ENCODE data around the gene PLEKHA7.

PLEKHA7 gene

DNA sequence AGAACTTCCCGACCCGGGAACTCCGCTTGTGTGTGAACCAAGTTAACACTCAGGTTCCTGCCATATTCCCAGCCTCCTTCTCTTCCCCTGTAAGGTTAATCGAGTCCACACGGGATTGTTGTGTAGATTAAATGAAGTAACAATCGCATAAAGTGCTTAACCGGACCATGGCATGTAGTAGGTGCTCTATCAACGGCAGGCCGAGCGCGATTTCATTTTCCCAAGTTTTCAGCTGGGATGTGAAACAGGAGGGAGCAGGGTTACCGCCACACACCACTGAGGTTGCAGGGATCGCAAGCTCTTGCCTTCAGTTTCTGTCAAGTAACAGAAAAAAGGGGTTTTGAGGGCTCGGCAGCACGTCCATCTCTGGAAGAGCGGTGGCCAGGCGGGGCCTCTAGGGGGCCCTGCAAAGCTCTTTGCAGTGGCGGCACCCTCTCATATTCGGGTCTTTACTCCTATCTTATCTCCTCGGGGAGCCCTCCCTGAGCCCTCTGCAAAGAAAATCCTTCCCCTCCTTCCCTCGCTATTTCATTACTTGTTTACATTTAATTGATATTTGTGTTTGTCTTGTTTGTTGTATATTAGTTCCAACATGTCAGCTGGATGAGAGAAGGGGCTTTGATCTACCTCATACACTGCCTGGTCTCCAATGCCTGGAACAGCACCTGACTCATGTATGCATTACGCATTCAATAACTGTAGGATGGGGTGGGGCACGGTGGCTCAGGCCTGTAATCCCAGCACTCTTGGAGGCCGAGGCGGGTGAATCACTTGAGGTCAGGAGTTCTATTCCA, 816 bp upstream of the PLEKHA7 start:
- H3K36me3 ChIP-seq (ENCODE audit: control insufficient read depth, insufficient read depth, low read length), result no peaks in the 10 kb centered on the region
- peak overlapping the region; percentile 45 for H3K4me3 ChIP-seq (replicated peaks; ENCODE audit: low read depth, low read length)
- H3K27me3 ChIP-seq (replicated peaks; ENCODE audit: control insufficient read depth, insufficient read depth, low read length), result peaks cover 4% of the 10 kb centered on the region
- no peak for DNase-seq (ENCODE audit: extremely low read depth, insufficient read length)
- TF ChIP-seq, protein P1, sequence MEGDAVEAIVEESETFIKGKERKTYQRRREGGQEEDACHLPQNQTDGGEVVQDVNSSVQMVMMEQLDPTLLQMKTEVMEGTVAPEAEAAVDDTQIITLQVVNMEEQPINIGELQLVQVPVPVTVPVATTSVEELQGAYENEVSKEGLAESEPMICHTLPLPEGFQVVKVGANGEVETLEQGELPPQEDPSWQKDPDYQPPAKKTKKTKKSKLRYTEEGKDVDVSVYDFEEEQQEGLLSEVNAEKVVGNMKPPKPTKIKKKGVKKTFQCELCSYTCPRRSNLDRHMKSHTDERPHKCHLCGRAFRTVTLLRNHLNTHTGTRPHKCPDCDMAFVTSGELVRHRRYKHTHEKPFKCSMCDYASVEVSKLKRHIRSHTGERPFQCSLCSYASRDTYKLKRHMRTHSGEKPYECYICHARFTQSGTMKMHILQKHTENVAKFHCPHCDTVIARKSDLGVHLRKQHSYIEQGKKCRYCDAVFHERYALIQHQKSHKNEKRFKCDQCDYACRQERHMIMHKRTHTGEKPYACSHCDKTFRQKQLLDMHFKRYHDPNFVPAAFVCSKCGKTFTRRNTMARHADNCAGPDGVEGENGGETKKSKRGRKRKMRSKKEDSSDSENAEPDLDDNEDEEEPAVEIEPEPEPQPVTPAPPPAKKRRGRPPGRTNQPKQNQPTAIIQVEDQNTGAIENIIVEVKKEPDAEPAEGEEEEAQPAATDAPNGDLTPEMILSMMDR (IDR thresholded peaks at IDR 0.05; ENCODE audit: insufficient read depth, low read length, poor library complexity, severe bottlenecking), result peak; percentile 56

DNA sequence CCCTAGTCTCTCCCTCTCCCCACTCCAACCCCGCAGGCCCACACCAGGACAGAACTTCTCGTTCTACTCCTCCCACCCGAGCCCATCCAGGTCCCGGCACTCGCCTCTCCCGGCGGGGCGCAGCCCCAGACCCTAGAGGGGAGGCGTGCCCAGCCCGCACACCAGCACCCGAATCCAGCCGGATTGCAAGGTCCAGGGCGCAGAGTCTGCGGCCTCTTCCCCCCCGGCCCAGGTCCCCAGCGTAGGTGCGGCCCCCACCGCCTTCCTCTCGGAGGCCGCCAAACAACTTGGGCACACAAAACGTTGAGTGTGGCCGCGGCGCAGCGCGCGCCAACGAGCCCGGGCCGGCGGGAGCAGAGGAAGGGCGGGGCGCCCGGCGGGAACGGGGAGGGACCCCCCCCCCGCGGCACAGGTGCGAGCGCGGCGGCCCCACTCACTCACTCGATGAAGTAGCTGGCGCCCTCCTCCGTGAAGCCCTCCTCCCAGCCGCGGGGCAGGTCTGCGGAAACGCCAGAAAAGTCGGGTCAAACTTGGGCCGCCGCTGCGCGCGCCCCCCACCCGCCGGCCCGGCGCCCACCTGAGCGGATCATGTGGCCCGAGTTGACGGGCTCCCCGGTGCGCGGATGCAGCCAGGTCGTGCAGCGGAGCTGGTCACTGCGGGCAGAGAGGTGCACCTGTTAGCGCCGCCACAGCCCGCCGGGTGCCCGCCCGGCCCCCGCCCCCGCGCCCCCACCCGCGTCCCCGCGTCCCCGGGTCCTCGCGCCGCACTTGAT, 480 bp downstream of the PLEKHA7 start:
- peak overlapping the region; percentile 59 for H3K4me3 ChIP-seq (replicated peaks; ENCODE audit: low read depth, low read length)
- peaks cover 4% of the 10 kb centered on the region for H3K27me3 ChIP-seq (replicated peaks; ENCODE audit: control insufficient read depth, insufficient read depth, low read length)
- TF ChIP-seq, protein P1 (IDR thresholded peaks at IDR 0.05; ENCODE audit: insufficient read depth, low read length, poor library complexity, severe bottlenecking), result no peak
- no peak for DNase-seq (ENCODE audit: extremely low read depth, insufficient read length)
- no peaks in the 10 kb centered on the region for H3K36me3 ChIP-seq (ENCODE audit: control insufficient read depth, insufficient read depth, low read length)

DNA sequence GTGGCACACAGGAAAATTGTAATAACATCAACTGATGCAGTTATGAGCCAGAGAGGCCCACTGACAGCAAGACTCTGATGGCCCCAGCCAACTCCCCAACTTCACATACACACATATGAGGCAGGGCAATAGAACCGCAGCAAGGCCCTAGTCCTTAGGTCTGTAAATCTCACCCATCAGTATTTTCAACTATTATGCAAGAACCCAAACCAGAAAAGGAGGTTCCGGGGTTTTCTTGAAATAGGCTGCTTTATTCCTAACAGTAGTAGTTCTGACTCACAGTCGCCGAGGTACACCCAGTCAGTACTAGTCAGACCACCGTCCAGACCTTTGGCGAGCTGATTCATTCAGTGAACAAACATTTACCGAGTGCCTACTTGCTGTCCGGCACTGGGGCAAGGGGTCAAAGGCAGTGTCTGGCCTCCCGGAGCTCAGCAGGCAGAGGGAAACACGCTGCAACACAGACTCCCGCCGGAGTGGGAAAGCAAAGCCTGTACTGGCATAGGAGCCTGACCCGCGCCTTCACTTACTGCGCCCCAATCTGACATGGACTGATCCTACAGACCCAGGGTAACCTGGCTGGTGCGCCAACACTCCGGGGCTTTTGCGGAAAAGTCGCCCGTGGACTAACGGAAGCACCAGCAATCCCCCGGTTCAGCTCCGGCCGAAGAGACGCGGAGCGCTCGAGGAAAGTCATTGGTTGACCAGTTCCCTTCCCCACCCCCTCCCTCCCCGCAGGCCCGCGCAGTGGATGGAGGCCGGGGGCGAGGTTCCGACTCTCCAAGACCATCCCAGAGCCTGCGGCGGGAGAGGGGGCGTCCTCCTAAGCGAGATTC, 1.3 kb downstream of the PLEKHA7 start:
- H3K36me3 ChIP-seq (ENCODE audit: control insufficient read depth, insufficient read depth, low read length), result no peaks in the 10 kb centered on the region
- no peak for DNase-seq (ENCODE audit: extremely low read depth, insufficient read length)
- peaks cover 4% of the 10 kb centered on the region for H3K27me3 ChIP-seq (replicated peaks; ENCODE audit: control insufficient read depth, insufficient read depth, low read length)
- peak overlapping the region; percentile 59; the same call in 1 of the 2 replicates for H3K4me3 ChIP-seq (replicated peaks; ENCODE audit: low read depth, low read length)
- TF ChIP-seq, protein P1 (IDR thresholded peaks at IDR 0.05; ENCODE audit: insufficient read depth, low read length, poor library complexity, severe bottlenecking), result no peak

DNA sequence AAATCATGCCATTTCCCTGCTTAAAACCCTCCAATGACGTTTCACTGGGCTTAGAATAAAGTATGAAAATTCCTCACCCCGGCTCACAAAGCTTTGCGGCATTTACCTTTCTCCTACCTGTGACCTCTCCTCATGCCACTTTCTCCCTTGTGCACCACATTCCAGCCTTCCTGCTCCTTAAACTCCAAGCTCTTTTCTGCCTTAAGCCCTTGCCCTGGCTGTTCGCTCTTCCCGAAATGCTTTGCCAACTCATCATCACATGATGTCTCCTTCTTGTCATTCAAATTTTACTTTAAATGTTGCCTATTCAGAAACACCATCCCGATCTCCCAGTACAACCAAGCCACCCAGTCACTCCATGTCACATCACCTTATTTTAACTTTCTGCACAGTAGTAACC, 2.0 kb downstream of the PLEKHA7 start:
- no peaks in the 10 kb centered on the region for H3K36me3 ChIP-seq (ENCODE audit: control insufficient read depth, insufficient read depth, low read length)
- H3K27me3 ChIP-seq (replicated peaks; ENCODE audit: control insufficient read depth, insufficient read depth, low read length), result peaks cover 4% of the 10 kb centered on the region
- TF ChIP-seq, protein P1 (IDR thresholded peaks at IDR 0.05; ENCODE audit: insufficient read depth, low read length, poor library complexity, severe bottlenecking), result no peak
- H3K4me3 ChIP-seq (replicated peaks; ENCODE audit: low read depth, low read length), result no peak overlapping the region
- no peak for DNase-seq (ENCODE audit: extremely low read depth, insufficient read length)

DNA sequence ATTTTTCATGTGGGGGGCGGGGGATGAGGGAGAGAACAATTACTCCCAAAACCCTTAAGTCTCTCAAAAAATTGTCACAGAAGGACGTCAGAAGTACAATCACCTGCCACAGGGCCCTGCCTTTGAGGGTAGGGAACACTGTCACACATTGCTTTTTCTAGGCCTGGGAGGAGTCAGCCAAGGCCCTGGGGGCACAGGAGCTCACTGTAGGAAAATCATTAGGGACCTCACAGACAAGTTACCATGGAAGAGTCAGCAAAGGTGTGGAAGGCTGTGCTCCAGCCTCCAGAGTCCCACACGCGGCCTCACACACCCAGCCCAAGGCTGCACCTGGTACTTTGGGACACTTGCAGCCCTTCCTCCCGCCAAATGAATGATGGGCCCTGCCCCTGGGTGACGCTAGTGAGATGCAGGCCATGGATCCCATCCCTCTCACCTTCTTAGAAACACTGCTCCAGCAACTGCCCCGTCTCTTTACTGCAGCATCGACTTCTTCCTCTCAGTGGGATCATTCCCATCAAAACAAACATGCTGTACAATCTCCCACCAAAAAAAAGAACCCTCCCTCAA, 3.3 kb downstream of the PLEKHA7 start:
- DNase-seq (ENCODE audit: extremely low read depth, insufficient read length), result no peak
- Histone ChIP-seq H3K36me3 (ENCODE audit: control insufficient read depth, insufficient read depth, low read length) (no peaks in the 10 kb centered on the region), H3K4me3 (replicated peaks; ENCODE audit: low read depth, low read length) (no peak overlapping the region), H3K27me3 (replicated peaks; ENCODE audit: control insufficient read depth, insufficient read depth, low read length) (peaks cover 4% of the 10 kb centered on the region)
- TF ChIP-seq, protein P1 (IDR thresholded peaks at IDR 0.05; ENCODE audit: insufficient read depth, low read length, poor library complexity, severe bottlenecking), result no peak

All from GM06990 (cell line).